Spleen (tissue), 7 donors: ENCODE measurements around the gene CAV1.

ENCODE experiments used
- POLR2AphosphoS5 ChIP-seq, 3 donors: sonication (generic); formaldehyde crosslinking; IDR thresholded peaks; one replicate each; pipeline ENCODE4 v1.5.1; 2017; ENCODE audit warnings: antibody characterized with exemption in 3 of 3
- TF ChIP-seq, protein P1 (sequence below), 11 experiments: fragments of 200-600 bp in 7 of 11; fragments of 450-650 bp in 4 of 11; sonication (generic) in 4 of 11; IDR thresholded peaks in 8 of 11; conservative IDR thresholded peaks in 3 of 11; 1 replicate in 7 of 11; 2 replicates in 4 of 11; pipeline versions ENCODE4 v1.4.0 to v1.8.0; 2016 to 2021; ENCODE audit warnings: antibody characterized with exemption in 11 of 11, inconsistent platforms in 4 of 11, mild to moderate bottlenecking in 1 of 11
- donor health status: DM: no; HTN: no; CAD: no; lungs with moderate emphysema.
- donor health status: DM: no; HTN: no; CAD: no.
- donor health status: DM: no; HTN: no; CAD: no.

DNA sequence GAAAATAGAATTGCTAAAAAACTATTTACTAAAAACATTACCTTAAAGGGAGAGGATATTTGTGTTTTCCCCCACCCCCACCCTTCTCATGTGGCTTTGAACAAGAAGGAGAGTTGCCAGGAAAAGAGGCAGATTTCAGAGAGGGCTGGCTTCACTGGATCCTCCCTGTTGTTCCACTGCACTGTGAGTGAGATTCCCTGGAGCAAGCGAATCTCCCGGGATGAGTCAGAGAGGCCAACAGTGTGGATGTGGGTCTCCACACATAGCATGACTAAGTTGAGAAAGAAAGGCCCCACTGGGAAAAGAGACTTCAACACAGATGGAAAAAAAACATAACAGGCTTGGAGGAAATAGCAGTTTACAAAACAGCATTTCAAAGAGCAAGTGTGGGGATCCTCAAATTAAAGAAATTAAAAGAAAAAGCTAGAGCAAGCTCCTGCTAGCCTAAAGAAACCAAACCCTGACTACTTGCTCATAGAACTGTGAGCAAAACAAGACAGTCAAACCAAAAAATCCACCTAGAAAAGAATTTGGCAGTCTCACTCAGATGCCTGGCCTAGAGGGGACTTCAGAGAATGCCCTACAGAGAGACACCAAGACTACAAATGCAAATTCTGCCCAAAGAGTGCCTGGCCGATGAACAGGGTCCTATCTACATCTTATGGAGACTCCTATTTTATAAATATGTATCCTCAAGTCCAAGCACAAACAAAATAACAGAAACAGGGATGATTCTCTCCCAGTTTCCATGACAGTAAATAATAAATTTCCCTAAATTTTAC lies 3.4 kb downstream of the CAV1 start:
- TF ChIP-seq POLR2AphosphoS5 (IDR thresholded peaks at IDR 0.05), result no peak
- TF ChIP-seq, protein P1, sequence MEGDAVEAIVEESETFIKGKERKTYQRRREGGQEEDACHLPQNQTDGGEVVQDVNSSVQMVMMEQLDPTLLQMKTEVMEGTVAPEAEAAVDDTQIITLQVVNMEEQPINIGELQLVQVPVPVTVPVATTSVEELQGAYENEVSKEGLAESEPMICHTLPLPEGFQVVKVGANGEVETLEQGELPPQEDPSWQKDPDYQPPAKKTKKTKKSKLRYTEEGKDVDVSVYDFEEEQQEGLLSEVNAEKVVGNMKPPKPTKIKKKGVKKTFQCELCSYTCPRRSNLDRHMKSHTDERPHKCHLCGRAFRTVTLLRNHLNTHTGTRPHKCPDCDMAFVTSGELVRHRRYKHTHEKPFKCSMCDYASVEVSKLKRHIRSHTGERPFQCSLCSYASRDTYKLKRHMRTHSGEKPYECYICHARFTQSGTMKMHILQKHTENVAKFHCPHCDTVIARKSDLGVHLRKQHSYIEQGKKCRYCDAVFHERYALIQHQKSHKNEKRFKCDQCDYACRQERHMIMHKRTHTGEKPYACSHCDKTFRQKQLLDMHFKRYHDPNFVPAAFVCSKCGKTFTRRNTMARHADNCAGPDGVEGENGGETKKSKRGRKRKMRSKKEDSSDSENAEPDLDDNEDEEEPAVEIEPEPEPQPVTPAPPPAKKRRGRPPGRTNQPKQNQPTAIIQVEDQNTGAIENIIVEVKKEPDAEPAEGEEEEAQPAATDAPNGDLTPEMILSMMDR (IDR thresholded peaks at IDR 0.05 in 8 of 11, conservative IDR thresholded peaks at IDR 0.05 in 3 of 11), result no peak
